ENCODE data around the gene USP7.
A peak's percentile ranks its signal among the peaks of the same experiment; 100 is the strongest.
"Not testable (repeated sequence)": the region's sequence is repeated elsewhere in the genome, so short reads cannot be mapped to it uniquely, and the experiment has no call there.

USP7 gene

DNA sequence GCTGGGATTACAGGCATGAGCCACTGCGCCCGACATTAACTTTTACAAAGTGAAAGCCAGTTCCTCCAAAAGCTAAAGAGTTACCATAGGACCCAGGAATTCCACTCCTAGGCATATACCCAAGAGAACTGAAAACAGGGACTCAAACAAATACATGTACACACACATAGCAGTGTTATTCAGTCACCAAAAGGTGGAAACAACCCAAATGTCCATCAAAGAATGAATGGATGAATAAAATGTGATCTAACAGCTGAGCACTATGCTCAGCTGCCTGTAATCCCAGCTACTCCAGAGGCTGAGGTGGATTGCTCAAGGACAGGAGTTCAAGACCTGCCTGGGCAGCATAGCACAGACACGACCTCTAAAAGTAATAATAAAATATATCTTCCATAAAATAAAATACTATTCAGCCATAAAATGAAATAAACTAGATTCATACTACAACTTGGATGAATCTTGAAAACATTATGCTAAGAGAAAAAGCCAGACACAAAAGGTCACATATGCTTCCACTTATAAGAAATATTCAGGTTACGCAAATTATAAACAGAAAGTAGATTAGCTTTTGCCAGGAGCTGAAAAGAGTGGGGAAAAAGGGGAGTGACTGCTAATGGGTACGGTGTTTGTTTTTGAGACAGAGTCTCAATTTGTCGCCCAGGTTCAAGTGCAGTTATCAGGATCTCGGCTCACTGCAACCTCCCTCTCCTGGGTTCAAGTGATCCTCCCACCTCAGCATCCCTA lies 9.3 kb upstream of the USP7 start:
- DNase-seq (ENCODE audit: low read depth), result no peak

GRCh38 chr16:8971416-8971815 lies 7.7 kb upstream of the USP7 start:
- no peak for DNase-seq (ENCODE audit: low read depth)

DNA sequence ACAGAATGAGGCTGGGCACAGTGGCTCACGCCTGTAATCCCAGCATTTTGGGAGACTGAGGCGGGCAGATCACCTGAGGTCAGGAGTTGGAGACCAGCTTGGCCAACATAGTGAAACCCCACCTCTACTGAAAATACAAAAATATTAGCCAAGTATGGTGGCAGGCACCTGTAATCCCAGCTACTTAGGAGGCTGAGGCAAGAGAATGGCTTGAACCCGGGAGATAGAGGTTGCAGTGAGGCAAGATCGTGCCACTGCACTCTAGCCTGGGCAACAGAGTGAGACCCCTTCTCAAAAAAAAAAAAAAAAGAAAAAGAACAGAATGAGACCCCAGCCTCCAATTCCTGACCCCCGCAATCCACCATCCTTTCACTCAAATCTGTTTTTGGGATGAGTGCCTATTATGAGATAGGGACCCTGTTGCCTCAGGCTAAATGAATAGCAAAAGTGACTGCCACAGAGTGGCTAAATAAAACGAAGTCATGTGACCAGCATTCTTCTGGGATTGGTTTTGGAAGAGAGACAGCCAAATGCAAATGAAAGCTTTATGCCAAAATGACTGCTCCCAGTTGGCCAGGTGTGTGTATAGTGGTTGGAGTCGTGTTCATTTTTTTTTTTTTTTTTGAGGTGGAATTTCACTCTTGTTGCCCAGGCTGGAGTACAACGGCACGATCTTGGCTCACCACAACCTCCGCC lies 5.6 kb upstream of the USP7 start:
- not testable (repeated sequence) for DNase-seq (ENCODE audit: low read depth)

GRCh38 chr16:8968054-8968453 lies 4.3 kb upstream of the USP7 start:
- DNase-seq (ENCODE audit: low read depth), result not testable (repeated sequence)

- no peak for DNase-seq (ENCODE audit: low read depth)
Measured at GRCh38 chr16:8967132-8967821, 3.6 kb upstream of the USP7 start.

- no peak for DNase-seq (ENCODE audit: low read depth)
Measured at GRCh38 chr16:8966817-8967131, 3.1 kb upstream of the USP7 start.

DNA sequence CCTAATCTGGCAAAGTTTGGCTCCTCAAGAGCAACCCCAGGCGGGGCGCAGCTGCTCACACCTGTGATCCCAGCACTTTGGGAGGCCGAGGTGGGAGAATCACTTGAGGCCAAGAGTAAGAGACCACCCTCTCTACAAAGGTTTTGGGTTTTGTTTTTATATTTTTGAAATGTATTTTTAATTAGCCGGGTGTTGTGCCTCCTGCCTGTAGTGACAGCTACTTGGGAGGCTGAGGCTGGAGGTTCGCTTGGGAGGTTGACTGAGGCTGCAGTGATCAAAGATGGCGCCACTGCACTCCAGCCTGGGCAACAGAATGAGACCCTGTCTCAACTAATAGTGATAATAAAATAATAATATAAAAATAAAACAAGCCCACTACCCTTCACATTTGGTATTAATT lies 756 bp upstream of the USP7 start:
- no peak for DNase-seq (ENCODE audit: low read depth)

DNA sequence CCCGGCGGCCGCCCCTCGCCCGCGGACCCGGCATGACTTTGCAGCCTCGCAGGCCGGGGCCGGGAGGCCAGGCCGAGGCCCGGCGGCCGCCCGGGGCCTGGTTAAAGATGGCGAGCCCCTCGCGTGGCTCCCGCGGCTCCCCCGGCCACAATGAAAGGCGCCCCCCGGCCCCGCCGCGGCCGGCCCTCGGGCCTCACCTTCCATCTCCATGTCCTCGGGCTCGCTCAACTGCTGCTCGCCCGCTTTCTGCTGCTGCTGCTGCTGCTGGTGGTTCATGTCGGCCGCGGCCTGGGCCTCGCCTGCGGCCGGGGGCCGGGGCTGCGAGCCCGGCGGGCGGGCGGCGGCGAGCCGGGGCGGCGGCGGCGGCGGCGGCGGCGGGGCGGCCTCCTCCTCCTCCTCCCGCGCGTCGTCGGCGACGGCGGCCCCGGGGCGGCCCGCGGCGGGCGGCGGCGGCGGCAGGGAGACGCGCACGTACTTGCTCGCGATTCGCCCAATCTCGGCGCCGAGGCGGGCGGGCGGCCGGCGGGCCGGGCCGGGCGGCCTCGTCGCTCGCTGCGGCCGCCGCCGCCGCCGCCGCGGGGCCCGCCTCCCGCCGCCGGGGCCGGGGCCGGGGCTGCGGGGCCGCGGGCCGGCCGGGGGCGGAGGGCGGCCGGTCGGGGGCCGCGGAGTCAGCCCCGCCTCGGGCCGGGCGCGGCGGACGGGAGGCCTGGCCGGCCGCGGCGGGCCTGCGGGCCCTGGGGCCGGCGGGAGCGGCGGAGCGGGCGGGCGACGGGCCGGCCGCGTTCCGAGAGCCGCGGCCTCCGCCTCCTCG lies 491 bp downstream of the USP7 start:
- no peak for DNase-seq (ENCODE audit: low read depth)

DNA sequence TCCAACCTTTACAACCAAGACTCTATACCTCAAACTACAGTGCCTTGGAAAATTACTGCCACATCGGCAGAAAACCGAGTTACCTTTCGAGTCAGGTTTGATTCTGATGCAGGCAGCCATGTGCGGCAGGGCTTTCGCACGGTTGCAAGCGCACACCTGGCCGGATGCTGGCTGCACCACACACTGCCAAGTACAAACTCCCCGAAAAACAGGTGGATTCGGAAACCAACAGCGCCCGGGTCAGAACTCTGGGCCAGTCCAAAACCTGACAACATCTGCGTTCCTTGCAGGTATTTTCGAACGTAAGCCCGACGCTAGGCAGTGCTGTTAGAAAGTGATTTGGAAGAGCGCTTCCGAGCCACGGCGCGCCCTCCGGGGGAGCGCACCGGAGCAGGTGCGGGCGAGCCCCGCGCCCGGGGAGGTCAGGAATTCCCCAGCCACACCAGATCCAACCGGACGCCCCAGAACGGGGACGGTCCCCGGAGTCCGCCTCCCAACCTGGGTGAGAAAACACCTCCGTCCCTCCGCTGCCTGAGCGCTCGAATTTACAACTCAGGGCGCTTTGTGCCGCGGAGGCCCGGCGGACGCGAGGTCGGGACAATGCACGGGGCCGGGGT lies 1.2 kb downstream of the USP7 start:
- DNase-seq (ENCODE audit: low read depth), result no peak

- no peak for DNase-seq (ENCODE audit: low read depth)
Measured at GRCh38 chr16:8961811-8962390, 1.8 kb downstream of the USP7 start.

GRCh38 chr16:8960788-8961109 lies 3.0 kb downstream of the USP7 start:
- no peak for DNase-seq (ENCODE audit: low read depth)

GRCh38 chr16:8959921-8960787 lies 3.6 kb downstream of the USP7 start:
- DNase-seq (ENCODE audit: low read depth), result no peak

DNA sequence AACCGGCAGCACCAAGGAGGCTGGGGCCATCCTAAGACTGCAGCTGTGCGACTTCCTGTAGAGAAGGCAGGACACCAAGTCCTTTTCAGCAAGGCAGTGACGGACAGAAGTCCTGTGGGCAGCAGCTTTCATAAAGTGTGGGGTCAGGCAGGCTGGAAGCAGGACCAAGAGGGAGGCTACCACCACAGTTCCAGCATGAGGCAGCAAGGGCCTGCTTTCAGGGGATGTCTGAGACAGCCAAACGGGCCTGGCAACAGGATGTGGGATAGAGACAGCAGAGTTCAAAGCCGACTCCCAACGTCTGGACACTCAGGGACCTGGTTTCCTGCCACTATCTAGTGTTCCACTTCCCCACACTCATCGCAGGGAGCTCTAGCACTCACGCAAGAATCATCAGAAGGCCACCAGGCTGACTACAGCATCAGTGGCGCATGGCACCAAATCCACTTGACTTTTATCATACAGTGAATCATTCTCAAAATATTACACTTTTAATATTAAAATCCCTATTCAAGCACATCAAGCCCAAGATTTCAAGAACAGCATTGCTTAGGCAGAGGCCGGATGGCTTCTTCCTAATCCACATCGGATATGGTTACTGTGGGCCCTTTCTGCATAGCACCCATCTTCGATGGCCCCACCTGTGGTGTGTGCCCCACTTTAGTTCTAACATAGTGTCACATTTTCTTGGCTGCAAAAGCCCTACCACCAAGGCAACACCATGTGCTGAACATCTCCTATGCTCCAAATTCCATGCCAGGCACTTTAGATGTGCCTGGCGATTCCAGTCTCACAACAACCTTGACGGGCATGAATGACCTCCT lies 5.2 kb downstream of the USP7 start:
- peak; percentile 31 for DNase-seq (ENCODE audit: low read depth)

DNA sequence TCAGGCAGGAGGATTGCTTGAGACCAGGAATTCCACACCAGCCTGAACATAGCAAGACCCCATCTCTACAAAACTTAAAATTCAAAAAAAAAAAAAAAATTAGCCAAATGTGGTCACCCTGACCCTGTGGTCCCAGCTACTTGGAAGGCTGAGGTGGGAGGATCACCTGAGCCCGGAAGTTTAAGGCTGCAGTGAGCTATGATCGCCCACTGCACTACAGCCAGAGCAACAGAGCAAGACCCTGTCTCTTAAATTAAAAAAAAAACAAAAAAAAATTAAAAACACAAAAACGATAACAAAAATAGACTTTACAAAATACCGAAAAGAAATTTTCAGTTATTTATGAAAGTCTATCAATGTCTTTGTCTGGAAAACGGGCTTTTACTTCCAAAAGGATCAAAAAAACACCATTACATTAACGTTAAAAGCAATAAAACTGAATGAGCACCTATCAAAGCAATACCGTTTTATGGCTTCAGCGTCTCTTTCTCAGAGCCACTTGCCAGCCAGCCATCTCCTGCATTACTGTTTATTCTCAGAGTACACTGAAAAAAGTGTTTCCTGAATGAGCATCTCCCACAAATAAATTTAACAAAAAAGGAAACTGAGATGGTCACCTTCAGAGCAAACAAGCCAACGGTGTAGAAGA lies 6.1 kb downstream of the USP7 start:
- no peak for DNase-seq (ENCODE audit: low read depth)

DNA sequence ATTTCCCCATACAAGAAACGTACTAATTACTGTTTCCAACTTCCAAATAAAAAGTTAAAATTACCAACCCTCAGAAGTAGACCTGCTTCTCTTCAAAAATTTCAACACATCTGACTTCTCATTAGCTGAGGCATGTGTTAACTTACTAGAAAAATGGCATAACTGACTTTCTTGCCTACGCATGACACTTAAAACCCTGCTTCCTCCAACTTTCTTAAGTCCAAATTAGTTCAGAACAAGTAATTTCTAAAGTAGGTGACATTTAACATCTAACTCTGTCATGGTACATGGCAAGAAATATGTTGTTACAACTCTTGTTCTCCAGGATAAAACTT lies 6.7 kb downstream of the USP7 start:
- no peak for DNase-seq (ENCODE audit: low read depth)

DNA sequence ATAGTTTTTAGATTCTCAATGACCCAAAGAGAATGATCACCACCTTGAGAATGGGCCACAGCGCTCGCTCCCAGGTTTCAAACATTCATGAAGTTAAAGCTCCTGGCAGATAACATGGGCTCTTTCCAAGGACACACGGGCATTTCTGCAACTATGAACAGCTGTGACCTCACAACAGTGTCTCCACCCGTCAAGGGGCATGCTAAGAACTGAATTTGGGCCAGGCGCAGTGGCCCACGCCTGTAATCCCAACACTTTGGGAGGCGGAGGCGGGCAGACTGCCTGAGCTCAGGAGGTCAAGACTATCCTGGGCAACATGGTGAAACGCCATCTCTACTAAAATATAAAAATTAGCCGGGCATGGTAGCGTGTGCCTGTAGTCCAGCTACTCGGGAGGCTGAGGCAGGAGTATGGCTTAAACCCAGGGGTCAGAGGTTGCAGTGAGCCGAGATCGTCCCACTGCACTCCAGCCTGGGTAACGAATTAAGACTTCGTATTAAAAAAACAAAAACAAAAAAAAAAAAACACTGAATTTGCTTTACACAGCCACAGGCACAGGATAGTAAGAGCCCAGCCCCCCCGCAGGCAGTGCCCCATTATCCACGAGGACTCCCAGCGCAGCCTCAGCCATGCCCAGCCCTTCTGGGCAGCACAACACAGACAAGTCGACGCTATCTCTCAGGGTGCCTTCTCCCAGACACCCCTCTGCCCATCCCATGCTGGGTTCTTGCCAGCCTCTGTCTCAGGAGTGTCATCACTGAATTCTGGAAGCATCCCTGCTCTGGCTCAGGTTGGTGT lies 7.2 kb downstream of the USP7 start:
- DNase-seq (ENCODE audit: low read depth), result no peak

DNA sequence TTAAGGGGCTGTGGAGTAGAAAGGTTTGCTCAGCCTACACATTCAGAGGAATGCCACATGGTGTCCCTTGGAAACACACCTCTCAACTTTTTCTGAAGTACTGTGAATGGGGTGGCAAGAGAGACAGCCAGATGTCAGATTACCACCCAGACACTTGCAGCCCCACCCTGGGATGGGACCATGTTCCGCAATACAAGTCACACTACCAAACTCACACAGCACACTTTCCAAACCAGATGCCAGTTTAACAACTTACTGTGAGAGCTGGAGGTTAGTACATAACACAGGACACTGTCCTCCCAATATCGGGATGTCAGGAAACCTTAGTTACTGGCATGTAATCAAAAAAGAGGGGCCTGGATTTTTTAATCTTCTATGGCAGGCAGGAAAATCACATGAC lies 7.9 kb downstream of the USP7 start:
- no peak for DNase-seq (ENCODE audit: low read depth)

GRCh38 chr16:8953064-8953463 lies 10.6 kb downstream of the USP7 start:
- no peak for DNase-seq (ENCODE audit: low read depth)

DNA sequence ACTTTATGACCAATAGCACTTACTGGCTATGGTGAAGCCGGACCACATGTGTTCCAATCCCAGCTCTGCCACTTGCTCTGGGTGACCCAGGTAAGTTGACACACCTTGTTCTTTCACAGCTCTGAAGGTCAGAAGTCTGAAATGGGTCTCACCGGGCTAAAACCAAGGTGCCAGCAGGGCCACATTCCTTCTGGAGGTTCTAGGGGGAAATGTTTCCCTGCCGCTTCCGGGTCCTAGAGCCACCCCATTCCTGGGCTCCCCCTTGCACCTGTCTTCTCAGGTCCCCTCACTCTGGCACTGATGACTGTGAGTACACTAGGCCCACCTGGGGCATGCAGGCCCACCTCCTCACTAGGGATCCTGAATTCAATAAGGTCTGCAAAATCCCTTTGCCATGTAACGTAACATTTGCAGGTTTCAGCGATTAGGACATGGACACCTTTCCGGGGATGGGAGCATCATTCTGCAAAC lies 11.4 kb downstream of the USP7 start:
- DNase-seq (ENCODE audit: low read depth), result no peak

All from stromal cell of bone marrow (primary cell).